A673 (cell line): ENCODE results near the gene VSTM1.

Experiments used
- EZH2 ChIP-seq: fragments of 200-600 bp; sonication (generic); IDR thresholded peaks from 2 replicates; pipeline ENCODE4 v1.6.1; 2017; ENCODE audit warnings: borderline replicate concordance, low read depth, mild to moderate bottlenecking, mixed read lengths, antibody characterized with exemption, low read length; ENCODE audit not compliant: poor library complexity, severe bottlenecking
- TF ChIP-seq, protein P1 (sequence below): fragments of 300-800, 200-600 bp; sonication (generic); conservative IDR thresholded peaks from 2 replicates; pipeline ENCODE4 v1.5.1; 2017; ENCODE audit warnings: low read depth, mild to moderate bottlenecking, antibody characterized with exemption, low read length, moderate library complexity, mixed read lengths

- TF ChIP-seq, protein P1, sequence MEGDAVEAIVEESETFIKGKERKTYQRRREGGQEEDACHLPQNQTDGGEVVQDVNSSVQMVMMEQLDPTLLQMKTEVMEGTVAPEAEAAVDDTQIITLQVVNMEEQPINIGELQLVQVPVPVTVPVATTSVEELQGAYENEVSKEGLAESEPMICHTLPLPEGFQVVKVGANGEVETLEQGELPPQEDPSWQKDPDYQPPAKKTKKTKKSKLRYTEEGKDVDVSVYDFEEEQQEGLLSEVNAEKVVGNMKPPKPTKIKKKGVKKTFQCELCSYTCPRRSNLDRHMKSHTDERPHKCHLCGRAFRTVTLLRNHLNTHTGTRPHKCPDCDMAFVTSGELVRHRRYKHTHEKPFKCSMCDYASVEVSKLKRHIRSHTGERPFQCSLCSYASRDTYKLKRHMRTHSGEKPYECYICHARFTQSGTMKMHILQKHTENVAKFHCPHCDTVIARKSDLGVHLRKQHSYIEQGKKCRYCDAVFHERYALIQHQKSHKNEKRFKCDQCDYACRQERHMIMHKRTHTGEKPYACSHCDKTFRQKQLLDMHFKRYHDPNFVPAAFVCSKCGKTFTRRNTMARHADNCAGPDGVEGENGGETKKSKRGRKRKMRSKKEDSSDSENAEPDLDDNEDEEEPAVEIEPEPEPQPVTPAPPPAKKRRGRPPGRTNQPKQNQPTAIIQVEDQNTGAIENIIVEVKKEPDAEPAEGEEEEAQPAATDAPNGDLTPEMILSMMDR, result no peak
- TF ChIP-seq EZH2, result no peak
These were observed 17.3 kb upstream of the VSTM1 start, which contains the start of gene TARM1 for GRCh38 chr19:54081032-54081431.
